Neural crest cell (in vitro differentiated cells): ENCODE results near the gene MAST2. TPM values are rescaled to one million over a fixed set of nuclear protein-coding genes. Genes with fewer than 3 reads are reported as not detected.

ENCODE experiments used
- DNase-seq: peaks from one replicate; pipeline ENCODE4 v3.0.0; 2021; ENCODE audit warnings: low read depth, mixed read lengths, low spot score
- H3K27ac Mint-ChIP-seq: one replicate; pipeline ENCODE4 v1.8.0; 2021; ENCODE audit warnings: mild to moderate bottlenecking, mixed read lengths; ENCODE audit not compliant: unreplicated experiment
- H3K27me3 Mint-ChIP-seq: 2 replicates; pipeline ENCODE4 v1.8.0; 2021; ENCODE audit warnings: low read depth, mild to moderate bottlenecking, mixed read lengths
- H3K36me3 Mint-ChIP-seq: 2 replicates; pipeline ENCODE4 v1.8.0; 2021; ENCODE audit warnings: low read depth, mild to moderate bottlenecking, mixed read lengths
- H3K4me1 Mint-ChIP-seq: 2 replicates; pipeline ENCODE4 v1.8.0; 2021; ENCODE audit warnings: mixed read lengths
- H3K4me3 Mint-ChIP-seq: one replicate; pipeline ENCODE4 v1.8.0; 2021; ENCODE audit warnings: mild to moderate bottlenecking, mixed read lengths
- H3K9me3 Mint-ChIP-seq: 2 replicates; pipeline ENCODE4 v1.8.0; 2021; ENCODE audit warnings: mixed read lengths
- total RNA-seq: library from RNA; stranded (reverse); gene quantifications from 2 replicates; pipeline ENCODE4 v1.2.1, GENCODE V29; 2021
- TF ChIP-seq, protein P1 (sequence below): fragments of 200-600 bp; sonication (generic); conservative IDR thresholded peaks from 2 replicates; pipeline ENCODE4 v1.5.0; 2021; ENCODE audit warnings: antibody characterized with exemption, mild to moderate bottlenecking

The MAST2 gene
- total RNA-seq, 1 donor from 2014 or later = 47.6 TPM

DNA sequence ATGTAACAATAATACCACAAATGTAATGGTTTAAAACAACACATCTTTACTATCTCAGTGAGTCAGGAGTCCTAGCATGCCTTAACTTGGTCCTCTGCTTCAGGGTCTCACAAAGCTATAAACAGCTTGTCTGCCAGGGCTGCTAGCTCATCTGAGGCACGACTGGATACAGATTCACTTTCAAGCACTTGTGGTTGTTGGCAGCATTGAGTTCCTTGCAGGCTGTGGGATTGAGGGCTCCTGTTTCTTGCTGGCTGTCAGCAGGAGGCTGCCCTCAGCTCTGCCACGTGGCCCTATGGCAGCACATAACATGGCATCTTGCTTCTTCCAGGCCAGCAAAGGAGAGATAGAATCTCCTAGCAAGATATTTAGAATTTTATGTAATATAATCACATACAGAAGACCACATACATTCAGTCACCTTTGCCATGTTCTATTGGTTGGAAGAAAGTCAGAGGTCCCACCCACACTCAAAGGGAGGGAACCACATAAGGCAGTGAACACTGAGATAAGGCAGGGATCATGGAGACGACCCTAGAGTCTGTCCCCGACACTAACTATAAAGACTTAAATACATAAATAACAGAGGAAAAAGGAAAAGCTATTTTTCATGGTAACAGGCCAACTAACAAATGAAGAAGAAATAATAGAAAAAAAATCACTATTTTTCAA is 34.0 kb upstream of the MAST2 start:
- Mint-ChIP-seq H3K4me3 (no peak overlapping the region), H3K4me1 (no peaks in the 10 kb centered on the region), H3K36me3 (no peaks in the 10 kb centered on the region), H3K9me3 (no peaks in the 10 kb centered on the region), H3K27me3 (no peaks in the 10 kb centered on the region), H3K27ac (no peak overlapping the region)
- DNase-seq = no peak
- TF ChIP-seq, protein P1, sequence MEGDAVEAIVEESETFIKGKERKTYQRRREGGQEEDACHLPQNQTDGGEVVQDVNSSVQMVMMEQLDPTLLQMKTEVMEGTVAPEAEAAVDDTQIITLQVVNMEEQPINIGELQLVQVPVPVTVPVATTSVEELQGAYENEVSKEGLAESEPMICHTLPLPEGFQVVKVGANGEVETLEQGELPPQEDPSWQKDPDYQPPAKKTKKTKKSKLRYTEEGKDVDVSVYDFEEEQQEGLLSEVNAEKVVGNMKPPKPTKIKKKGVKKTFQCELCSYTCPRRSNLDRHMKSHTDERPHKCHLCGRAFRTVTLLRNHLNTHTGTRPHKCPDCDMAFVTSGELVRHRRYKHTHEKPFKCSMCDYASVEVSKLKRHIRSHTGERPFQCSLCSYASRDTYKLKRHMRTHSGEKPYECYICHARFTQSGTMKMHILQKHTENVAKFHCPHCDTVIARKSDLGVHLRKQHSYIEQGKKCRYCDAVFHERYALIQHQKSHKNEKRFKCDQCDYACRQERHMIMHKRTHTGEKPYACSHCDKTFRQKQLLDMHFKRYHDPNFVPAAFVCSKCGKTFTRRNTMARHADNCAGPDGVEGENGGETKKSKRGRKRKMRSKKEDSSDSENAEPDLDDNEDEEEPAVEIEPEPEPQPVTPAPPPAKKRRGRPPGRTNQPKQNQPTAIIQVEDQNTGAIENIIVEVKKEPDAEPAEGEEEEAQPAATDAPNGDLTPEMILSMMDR = no peak

DNA sequence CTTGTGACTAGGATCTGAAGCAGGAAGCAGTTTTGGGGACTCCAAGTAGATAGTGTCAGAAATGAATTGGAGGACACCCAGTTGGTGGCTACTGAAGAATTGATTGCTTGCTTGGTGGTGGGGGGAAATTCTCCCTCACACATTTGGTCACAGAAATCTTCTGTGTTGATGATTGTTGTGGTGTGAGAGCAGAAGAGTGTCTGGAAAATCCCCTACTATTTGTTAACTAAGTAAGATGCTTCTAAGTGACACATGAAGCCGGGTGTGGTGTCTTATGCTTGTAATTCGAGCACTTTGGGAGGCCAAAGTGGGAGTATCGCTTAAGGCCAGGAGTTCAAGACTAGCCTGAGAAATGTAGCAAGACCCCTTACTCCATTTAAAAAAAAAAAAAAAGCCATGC is 30.4 kb upstream of the MAST2 start:
- DNase-seq = no peak
- no peaks in the 10 kb centered on the region for H3K9me3 Mint-ChIP-seq
- no peaks in the 10 kb centered on the region for H3K36me3 Mint-ChIP-seq
- no peak overlapping the region for H3K4me3 Mint-ChIP-seq
- no peak overlapping the region for H3K27ac Mint-ChIP-seq
- no peaks in the 10 kb centered on the region for H3K27me3 Mint-ChIP-seq
- no peaks in the 10 kb centered on the region for H3K4me1 Mint-ChIP-seq
- TF ChIP-seq, protein P1 = no peak

DNA sequence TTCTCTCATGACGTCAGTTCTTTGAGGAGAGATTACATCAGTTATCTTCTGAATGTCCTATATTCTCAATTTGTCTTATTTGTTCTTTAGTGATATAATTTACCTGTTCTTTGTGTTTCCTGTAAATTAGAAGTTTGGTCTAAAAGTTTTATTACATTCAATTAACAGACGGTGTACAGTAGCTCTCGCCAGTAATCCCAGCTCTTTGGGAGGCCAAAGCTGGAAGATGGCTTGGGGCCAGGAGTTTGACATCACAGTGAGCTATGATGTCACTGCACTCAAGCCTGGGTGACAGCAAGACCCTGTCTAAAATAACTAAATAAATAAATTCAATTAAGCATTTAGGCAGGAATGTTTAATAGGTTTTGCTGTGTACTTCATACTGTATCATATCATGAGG is 27.6 kb upstream of the MAST2 start:
- Mint-ChIP-seq H3K27me3 (peaks cover 4% of the 10 kb centered on the region), H3K4me1 (no peaks in the 10 kb centered on the region), H3K4me3 (no peak overlapping the region), H3K9me3 (no peaks in the 10 kb centered on the region), H3K36me3 (no peaks in the 10 kb centered on the region), H3K27ac (no peak overlapping the region)
- no peak for DNase-seq
- TF ChIP-seq, protein P1 = no peak

DNA sequence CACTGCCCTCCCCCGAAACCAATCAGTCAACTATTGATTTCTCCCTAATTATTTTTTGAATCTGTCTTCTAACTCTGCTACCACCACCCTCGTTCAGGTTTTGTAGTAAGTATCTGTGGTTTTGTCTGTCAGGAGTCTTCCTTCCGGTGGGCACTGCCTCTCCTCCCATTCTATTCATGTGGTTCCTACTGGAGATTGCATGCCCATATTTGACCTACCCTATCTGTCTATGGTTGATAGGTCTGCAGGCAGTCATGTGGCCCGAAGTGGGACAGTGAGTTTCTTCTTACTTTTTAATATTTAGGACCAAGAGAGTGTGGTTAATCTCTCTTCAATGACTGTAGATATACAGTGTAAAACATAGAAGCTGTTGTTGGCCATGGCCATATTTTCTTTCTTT is 17.8 kb upstream of the MAST2 start:
- Mint-ChIP-seq H3K27ac (peak overlapping the region; percentile 61), H3K36me3 (no peaks in the 10 kb centered on the region), H3K27me3 (peaks cover 10% of the 10 kb centered on the region), H3K9me3 (no peaks in the 10 kb centered on the region), H3K4me1 (no peaks in the 10 kb centered on the region), H3K4me3 (no peak overlapping the region)
- DNase-seq = no peak
- TF ChIP-seq, protein P1 = no peak

DNA sequence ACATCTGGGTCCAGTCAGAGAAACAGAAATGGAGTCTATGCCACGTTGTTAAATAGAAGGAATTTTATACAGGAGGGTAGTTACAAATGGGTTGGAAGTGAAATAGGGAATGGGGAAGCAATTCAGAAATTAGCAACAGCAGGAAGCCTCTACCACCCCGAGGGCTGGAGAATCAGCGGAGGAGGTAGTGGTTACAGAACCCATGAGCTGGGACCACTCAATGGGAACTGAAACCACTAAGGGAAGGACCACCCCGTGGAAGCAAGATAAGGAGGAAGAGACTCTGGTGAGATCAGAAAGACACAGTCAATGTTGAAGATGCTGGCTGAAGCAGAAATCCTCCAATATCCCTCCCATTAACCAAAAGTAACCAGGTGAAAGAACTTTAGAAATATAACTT is 15.5 kb upstream of the MAST2 start:
- Mint-ChIP-seq H3K4me1 (no peaks in the 10 kb centered on the region), H3K4me3 (no peak overlapping the region), H3K27ac (no peak overlapping the region), H3K9me3 (no peaks in the 10 kb centered on the region), H3K27me3 (peaks cover under 1% of the 10 kb centered on the region), H3K36me3 (no peaks in the 10 kb centered on the region)
- no peak for DNase-seq
- TF ChIP-seq, protein P1 = no peak
